MCF 10A (cell line): ENCODE measurements around the gene TDRD7. TPM values are rescaled to one million over a fixed set of nuclear protein-coding genes. Genes with fewer than 3 reads are reported as not detected.

Source experiments
- BruUV-seq: library from RNA; stranded (reverse); fragments of 400-500 nt; replicated peaks from 2 replicates; lab custom pipeline; 2021; lab: Mats Ljungman, UMichigan
- CTCF ChIA-PET: fragments of 300-600 bp; sonication (Branson Sonifier 250); formaldehyde crosslinking; extraction: SDS; loops from one replicate; lab custom pipeline; 2021; ENCODE audit warnings: antibody characterized with exemption, inconsistent platforms; lab: Yijun Ruan, JAX
- POLR2A ChIA-PET: fragments of 300-600, 350-650 bp; sonication (Branson Sonifier 250); formaldehyde crosslinking; extraction: SDS; loops from one replicate; lab custom pipeline; 2020; ENCODE audit warnings: antibody characterized with exemption, inconsistent platforms; lab: Yijun Ruan, JAX
- DNase-seq: peaks from one replicate; pipeline ENCODE4 v3.0.0-alpha.2; 2018; ENCODE audit not compliant: unreplicated experiment
- H3K27ac Mint-ChIP-seq: one replicate; pipeline ENCODE4 v1.8.0; 2022; ENCODE audit warnings: mild to moderate bottlenecking, low read depth, mixed read lengths; ENCODE audit not compliant: unreplicated experiment
- H3K27me3 Mint-ChIP-seq: one replicate; pipeline ENCODE4 v1.8.0; 2022; ENCODE audit warnings: mixed read lengths; ENCODE audit not compliant: insufficient read depth, unreplicated experiment
- H3K36me3 Mint-ChIP-seq: one replicate; pipeline ENCODE4 v1.8.0; 2022; ENCODE audit warnings: mild to moderate bottlenecking, moderate library complexity, mixed read lengths; ENCODE audit not compliant: insufficient read depth, unreplicated experiment
- H3K4me1 Mint-ChIP-seq: one replicate; pipeline ENCODE4 v1.8.0; 2022; ENCODE audit warnings: mixed read lengths; ENCODE audit not compliant: insufficient read depth, unreplicated experiment
- H3K4me3 Mint-ChIP-seq: one replicate; pipeline ENCODE4 v1.8.0; 2022; ENCODE audit warnings: mild to moderate bottlenecking, moderate library complexity, mixed read lengths; ENCODE audit not compliant: unreplicated experiment
- H3K9me3 Mint-ChIP-seq: one replicate; pipeline ENCODE4 v1.8.0; 2022; ENCODE audit warnings: mixed read lengths; ENCODE audit not compliant: unreplicated experiment
- intact Hi-C: fragments of 100-400 bp; cut with micrococcal nuclease; formaldehyde crosslinking; loops from 2 replicates; pipeline ENCODE4 v1.14.1; 2022
- total RNA-seq: library from RNA; stranded (reverse); gene quantifications from 2 replicates; pipeline ENCODE4 v1.2.3, GENCODE V29; 2022
- TF ChIP-seq, protein P1 (sequence below): fragments of 200-600 bp; IDR thresholded peaks from one replicate; pipeline ENCODE4 v1.8.0; 2022; ENCODE audit warnings: antibody characterized with exemption, mild to moderate bottlenecking; ENCODE audit not compliant: unreplicated experiment

Gene TDRD7
- total RNA-seq, 1 experiment from 2014 or later = 7.1 TPM

DNA sequence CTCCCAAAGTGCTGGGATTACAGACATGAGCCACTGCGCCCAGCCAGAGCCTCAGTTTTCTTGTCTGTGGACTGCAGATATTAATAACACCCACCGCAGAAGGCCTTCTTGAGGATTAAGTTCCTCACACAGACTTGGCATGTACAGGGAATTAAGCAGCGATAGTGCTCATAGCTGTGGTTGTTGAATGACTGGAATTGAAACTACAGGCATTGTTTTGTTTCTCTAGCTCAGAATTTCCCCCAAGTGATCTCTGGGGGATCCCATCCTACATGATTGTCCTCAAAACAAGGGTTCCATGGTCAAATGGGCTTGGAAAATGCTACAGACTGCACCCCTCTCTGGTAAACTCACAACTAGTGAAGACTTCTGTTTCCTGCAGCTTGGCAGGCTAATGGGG, 44.2 kb upstream of the TDRD7 start:
- no peak for DNase-seq
- BruUV-seq = no TSS peak
- Mint-ChIP-seq H3K4me3 (no peak overlapping the region), H3K27ac (no peak overlapping the region), H3K36me3 (peaks cover 14% of the 10 kb centered on the region), H3K4me1 (peaks cover 5% of the 10 kb centered on the region), H3K9me3 (no peaks in the 10 kb centered on the region), H3K27me3 (no peaks in the 10 kb centered on the region)
- intact Hi-C loops = no loop called here
- TF ChIP-seq, protein P1, sequence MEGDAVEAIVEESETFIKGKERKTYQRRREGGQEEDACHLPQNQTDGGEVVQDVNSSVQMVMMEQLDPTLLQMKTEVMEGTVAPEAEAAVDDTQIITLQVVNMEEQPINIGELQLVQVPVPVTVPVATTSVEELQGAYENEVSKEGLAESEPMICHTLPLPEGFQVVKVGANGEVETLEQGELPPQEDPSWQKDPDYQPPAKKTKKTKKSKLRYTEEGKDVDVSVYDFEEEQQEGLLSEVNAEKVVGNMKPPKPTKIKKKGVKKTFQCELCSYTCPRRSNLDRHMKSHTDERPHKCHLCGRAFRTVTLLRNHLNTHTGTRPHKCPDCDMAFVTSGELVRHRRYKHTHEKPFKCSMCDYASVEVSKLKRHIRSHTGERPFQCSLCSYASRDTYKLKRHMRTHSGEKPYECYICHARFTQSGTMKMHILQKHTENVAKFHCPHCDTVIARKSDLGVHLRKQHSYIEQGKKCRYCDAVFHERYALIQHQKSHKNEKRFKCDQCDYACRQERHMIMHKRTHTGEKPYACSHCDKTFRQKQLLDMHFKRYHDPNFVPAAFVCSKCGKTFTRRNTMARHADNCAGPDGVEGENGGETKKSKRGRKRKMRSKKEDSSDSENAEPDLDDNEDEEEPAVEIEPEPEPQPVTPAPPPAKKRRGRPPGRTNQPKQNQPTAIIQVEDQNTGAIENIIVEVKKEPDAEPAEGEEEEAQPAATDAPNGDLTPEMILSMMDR = no peak
- POLR2A ChIA-PET = no interaction called here
- CTCF ChIA-PET = interaction anchor here (0.6 to 1.3 kb wide), 3 partner anchors 12 to 254 kb away, joined by 3 to 4 read pairs (median 3); no protein-coding TSS in a partner anchor

- BruUV-seq = no TSS peak
- DNase-seq = no peak
- Mint-ChIP-seq H3K27ac (no peak overlapping the region), H3K4me3 (no peak overlapping the region), H3K9me3 (no peaks in the 10 kb centered on the region), H3K27me3 (no peaks in the 10 kb centered on the region), H3K4me1 (peaks cover 5% of the 10 kb centered on the region), H3K36me3 (peaks cover 15% of the 10 kb centered on the region)
- intact Hi-C loops = no loop called here
- TF ChIP-seq, protein P1 = no peak
- POLR2A ChIA-PET = interaction anchor here (0.9 kb wide), 1 partner anchor 491 kb away, joined by 3 read pairs; no protein-coding TSS in a partner anchor
- CTCF ChIA-PET = interaction anchor here (0.7 to 1.0 kb wide), 2 partner anchors 11 to 30 kb away, joined by 3 read pairs; no protein-coding TSS in a partner anchor
These were observed 42.9 kb upstream of the TDRD7 start for GRCh38 chr9:97368964-97369363.

DNA sequence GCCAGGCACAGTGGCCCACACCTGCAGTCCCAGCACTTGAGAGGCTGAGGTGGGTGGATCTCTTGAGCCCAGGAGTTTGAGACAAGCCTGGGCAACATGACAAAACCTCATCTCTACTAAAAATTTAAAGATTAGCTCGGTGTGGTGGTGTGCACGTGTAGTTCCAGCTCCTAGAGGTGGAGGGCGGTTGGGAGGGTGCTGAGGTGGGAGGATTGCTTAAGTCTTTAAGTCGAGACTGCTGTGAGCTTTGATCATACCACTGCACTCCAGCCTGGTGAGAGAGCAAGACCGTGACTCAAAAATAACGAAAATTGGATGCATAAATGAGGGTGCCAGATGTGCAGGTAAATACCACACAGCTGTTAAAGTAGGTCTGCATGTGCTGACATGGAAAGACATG, 39.3 kb upstream of the TDRD7 start:
- CTCF ChIA-PET = interaction anchor here (0.6 to 1.1 kb wide), 2 partner anchors 15 to 1864 kb away, joined by 3 to 6 read pairs; no protein-coding TSS in a partner anchor
- no peak overlapping the region for H3K4me3 Mint-ChIP-seq
- TF ChIP-seq, protein P1 = no peak

DNA sequence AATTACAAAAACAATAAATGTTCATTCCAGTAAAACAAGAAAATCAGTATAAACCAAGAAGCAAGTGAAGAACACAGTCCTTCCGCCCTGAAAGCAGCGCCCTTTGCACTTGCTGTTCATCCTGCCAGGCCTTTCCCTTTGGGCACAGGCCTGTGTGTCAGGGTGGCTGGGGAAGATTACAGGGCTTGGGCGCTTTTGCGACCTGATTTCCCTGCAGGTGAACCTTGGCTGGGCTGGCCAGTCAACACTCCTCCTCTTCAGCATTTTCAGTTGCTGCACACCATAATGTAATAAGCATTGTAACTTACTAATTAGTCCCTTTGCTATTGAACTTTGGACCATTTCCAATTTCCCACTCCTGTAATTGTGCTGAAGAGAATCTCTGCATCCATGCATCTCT, 38.6 kb upstream of the TDRD7 start:
- ChIA-PET POLR2A (no interaction called here), CTCF (interaction anchor here (0.9 kb wide), 1 partner anchor 14 kb away, joined by 3 read pairs; no protein-coding TSS in a partner anchor)
- BruUV-seq = no TSS peak
- TF ChIP-seq, protein P1 = no peak
- no peaks in the 10 kb centered on the region for H3K27me3 Mint-ChIP-seq
- intact Hi-C loops = no loop called here
- no peak for DNase-seq
- peaks cover 15% of the 10 kb centered on the region for H3K36me3 Mint-ChIP-seq
- H3K4me1 Mint-ChIP-seq = no peaks in the 10 kb centered on the region
- no peaks in the 10 kb centered on the region for H3K9me3 Mint-ChIP-seq
- no peak overlapping the region for H3K4me3 Mint-ChIP-seq
- no peak overlapping the region for H3K27ac Mint-ChIP-seq

More for the DNA sequence above, 39.3 kb upstream of the TDRD7 start:
- BruUV-seq = no TSS peak
- Mint-ChIP-seq H3K27me3 (no peaks in the 10 kb centered on the region), H3K27ac (no peak overlapping the region), H3K36me3 (peaks cover 15% of the 10 kb centered on the region), H3K4me1 (no peaks in the 10 kb centered on the region), H3K9me3 (no peaks in the 10 kb centered on the region)
- intact Hi-C loops = no loop called here
- DNase-seq = no peak
- POLR2A ChIA-PET = no interaction called here
